Renal pelvis (tissue), 12 donors: ENCODE data around the gene TXNDC2. TPM values are rescaled to one million over a fixed set of nuclear protein-coding genes. Genes with fewer than 3 reads are reported as not detected.
A peak's percentile ranks its signal among the peaks of the same experiment; 100 is the strongest.
"Not testable (repeated sequence)": the region's sequence is repeated elsewhere in the genome, so short reads cannot be mapped to it uniquely, and the experiment has no call there.

Source experiments
- DNase-seq: peaks from one replicate; pipeline ENCODE4 v3.0.0-alpha.2; 2013
- long read RNA-seq, 16 experiments: transcript quantifications; one replicate each; lab custom pipeline, GENCODE V29; 2026
- polyA plus RNA-seq, 3 donors: library from polyadenylated mRNA; unstranded; fragments of 120-200 nt; gene quantifications; one replicate each; pipeline ENCODE4 v1.2.1, GENCODE V29; 2013; ENCODE audit not compliant: insufficient read length in 3 of 3

The TXNDC2 gene
- under 1 TPM; 0.07 to 0.31 (median 0.07) TPM for polyA plus RNA-seq
- long read RNA-seq, donor 1, result 0 reads
- long read RNA-seq, donor 2, result 0 reads
- long read RNA-seq, donor 3, result 0 reads
- long read RNA-seq, donor 4, result 0 reads
- long read RNA-seq, donor 5, result 0 reads
- long read RNA-seq, donor 6, result 0 reads
- long read RNA-seq, donor 7, result 0 reads
- long read RNA-seq, donor 8, result 0 reads
- long read RNA-seq, donor 9, result 0 reads
- long read RNA-seq, donor 10, result 0 reads
- long read RNA-seq, donor 11, result 0 reads
- long read RNA-seq, donor 12, result 0 reads
- long read RNA-seq, donor 13, result 0 reads
- long read RNA-seq, donor 14, result 0 reads
- long read RNA-seq, donor 15, result 0 reads
- long read RNA-seq, donor 16, result 0 reads

DNA sequence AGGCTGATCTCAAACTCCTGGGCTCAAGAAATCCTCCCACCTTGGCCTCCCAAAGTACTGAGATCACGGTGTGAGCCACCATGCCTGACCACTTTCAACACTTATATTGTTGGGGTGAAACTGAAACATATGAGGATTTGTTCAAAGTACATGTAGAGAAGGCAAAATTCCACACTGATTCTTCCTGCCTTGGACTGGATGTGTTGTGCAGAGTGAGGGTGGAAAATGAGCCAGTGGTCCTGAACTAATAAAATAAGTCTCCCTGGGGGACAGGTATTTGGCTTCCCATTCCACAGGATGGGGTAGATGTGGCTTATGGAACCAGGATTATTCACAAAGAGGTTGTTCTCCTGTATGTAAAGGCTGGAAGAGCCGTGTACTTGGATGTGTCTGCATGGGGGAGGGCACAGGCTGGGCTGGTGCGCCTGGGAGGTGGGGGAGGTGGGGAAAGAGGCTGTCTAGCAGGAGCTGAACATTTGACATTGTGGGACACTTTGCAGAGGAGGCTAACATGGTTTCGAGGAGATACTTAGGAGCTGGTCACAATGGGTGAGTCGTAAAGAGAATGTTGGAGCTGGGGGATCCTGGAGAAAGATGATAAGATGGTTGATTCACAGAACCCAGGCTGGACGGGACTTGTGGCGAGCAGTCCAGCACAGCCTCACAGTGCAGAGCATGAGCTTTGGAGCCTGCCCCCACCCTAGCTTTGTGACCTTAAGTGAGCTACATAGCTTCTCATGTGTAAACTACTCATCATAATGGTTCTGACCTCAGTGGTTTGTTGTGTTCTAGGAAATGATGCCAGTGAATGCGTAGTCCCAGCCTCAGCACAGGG, at the start of gene TXNDC2:
Gene TXNDC2 (plus strand): TSS at position 804 of the 835 bp plus-strand sequence. CDS start 708 bp downstream, outside the sequence.
- no peak for DNase-seq

GRCh38 chr18:9838144-9838877, 47.5 kb upstream of the TXNDC2 start:
- no peak for DNase-seq

DNA sequence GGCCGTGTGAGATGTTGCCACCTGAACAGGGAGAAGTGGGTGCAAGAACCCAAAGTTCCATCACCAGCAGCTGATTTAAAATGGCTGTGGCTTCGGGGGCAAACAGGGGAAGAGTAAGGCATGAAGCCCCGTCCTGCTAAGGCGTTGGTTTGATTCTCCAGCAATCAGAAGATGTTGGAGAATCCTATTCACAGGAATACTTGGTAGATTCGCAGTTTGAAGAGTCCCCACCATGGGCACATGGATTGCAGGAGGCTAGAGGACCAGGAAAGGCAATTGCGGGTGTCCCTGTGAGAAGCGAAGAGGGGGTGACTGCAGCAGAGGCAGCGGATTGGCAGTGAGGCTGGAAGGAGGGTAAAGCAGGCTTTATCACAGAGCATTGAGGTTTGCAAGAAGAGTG, 46.6 kb upstream of the TXNDC2 start:
- DNase-seq, result no peak

DNA sequence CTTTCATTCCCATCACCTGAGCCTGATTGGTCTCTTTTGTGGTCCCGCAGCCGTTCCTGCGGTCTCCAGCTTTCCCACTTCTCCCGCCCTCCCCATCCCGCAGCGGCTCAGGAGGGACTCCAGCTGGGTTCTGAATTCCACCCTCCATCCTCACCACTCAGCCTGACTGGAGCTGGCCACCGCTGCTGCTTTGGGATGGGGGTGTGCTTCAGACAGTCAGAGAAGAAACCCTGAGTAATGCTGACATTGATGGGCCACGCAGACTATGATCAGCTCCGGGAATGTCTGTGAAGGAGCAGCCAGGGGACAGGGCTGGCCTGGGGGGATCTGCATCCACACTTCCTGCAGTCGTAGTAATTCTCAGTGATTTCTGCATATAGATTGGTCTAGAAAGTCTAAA, 45.9 kb upstream of the TXNDC2 start:
- no peak for DNase-seq

DNA sequence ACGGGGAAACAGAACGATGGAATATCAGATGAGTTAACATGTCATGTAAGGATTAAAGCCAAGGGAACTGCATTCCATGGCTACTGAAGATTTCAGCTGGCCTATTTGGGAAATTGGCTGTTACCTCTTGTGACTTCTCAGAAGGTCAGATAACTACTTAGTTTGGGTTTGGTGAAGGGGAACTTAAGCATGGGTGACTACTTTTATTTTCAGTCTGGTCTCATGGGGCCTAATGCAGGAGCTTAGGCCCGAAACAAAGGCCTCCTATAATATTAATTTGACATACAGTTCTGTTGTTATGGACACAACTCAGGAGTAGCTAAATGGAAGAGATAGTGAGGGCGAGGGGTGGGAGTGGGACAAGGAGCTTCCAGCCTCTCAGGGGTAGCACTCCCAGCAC, 44.0 kb upstream of the TXNDC2 start:
- DNase-seq, result no peak

GRCh38 chr18:9842448-9842847, 43.3 kb upstream of the TXNDC2 start:
- DNase-seq, result no peak

- DNase-seq, result no peak
Observed at GRCh38 chr18:9845256-9845655, 40.5 kb upstream of the TXNDC2 start.

- DNase-seq, result no peak
Observed at GRCh38 chr18:9846162-9846925, 39.4 kb upstream of the TXNDC2 start.

GRCh38 chr18:9848170-9848879, 37.4 kb upstream of the TXNDC2 start:
- no peak for DNase-seq

GRCh38 chr18:9849407-9850283, 36.1 kb upstream of the TXNDC2 start:
- no peak for DNase-seq

DNA sequence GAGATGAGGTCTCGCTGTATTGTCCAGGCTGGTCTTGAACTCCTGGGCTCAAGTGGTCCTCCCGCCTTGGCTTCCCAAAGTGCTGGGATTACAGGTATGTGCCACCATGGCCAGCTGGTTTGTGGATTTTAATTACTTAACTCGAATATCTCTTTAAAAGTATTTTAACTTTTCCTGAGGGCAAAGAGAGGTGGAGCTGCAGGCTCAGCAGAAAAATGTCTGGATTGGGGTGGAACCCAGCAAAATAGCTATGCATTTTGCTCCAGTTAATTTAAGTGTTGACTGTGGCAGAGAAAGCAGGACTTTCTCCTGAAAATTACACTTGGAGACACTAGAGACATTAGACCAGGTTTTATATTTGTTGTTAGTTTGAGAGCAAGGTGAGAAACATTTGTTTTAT, 35.5 kb upstream of the TXNDC2 start:
- DNase-seq, result no peak

GRCh38 chr18:9851511-9851910, 34.3 kb upstream of the TXNDC2 start:
- DNase-seq, result no peak

- DNase-seq, result no peak
Observed at GRCh38 chr18:9852266-9853081, 33.3 kb upstream of the TXNDC2 start.

- DNase-seq, result no peak
Observed at GRCh38 chr18:9854801-9855676, 30.7 kb upstream of the TXNDC2 start.

DNA sequence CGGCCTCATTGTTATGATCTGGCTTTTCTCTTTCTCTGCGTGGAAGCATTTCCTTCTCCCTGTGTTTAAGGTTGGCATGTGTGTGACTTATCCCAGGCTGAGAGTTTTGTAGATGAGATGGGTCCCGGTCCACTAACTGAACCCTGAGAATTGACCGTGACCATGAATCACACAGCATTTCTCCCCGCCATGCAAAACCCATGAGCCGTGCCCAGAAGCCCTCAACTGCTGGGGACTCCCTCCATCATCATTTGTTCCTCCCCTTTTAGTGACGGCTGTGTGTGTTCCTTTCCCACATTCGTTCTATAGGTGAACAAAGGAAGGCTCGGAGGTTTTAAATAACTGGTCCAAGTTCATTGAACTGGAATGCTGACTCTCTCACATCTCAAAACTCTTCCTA, 30.1 kb upstream of the TXNDC2 start:
- DNase-seq, result peak; percentile 26

- DNase-seq, result no peak
Observed at GRCh38 chr18:9856092-9856491, 29.7 kb upstream of the TXNDC2 start.

- DNase-seq, result not testable (repeated sequence)
Observed at GRCh38 chr18:9857479-9857998, 28.2 kb upstream of the TXNDC2 start.

GRCh38 chr18:9858642-9859041, 27.1 kb upstream of the TXNDC2 start:
- no peak for DNase-seq
